NOMO-1 (cell line): ENCODE measurements around the gene C1orf141.
A peak's percentile ranks its signal among the peaks of the same experiment; 100 is the strongest.
"Not testable (repeated sequence)": the region's sequence is repeated elsewhere in the genome, so short reads cannot be mapped to it uniquely, and the experiment has no call there.

Experiments used
- DNase-seq, 2 experiments: peaks; one replicate each; lab custom pipeline; 2025; ENCODE audit not compliant: unreplicated experiment in 2 of 2; lab: John Stamatoyannopoulos, UW

Gene C1orf141

GRCh38 chr1:67134695-67135094, at the start of gene C1orf141:
Gene C1orf141, minus strand, starts transcription at chr1:67134970. Its CDS starts 7,730 bp downstream, at chr1:67127240.
- no peak for DNase-seq

- DNase-seq, result no peak
Measured at GRCh38 chr1:67175530-67176087, 40.8 kb upstream of the C1orf141 start.

GRCh38 chr1:67174716-67175284, 40.0 kb upstream of the C1orf141 start:
- no peak for DNase-seq

- no peak for DNase-seq
Measured at GRCh38 chr1:67173988-67174387, 39.2 kb upstream of the C1orf141 start.

- DNase-seq, result no peak
Measured at GRCh38 chr1:67171978-67172377, 37.2 kb upstream of the C1orf141 start.

- no peak for DNase-seq
Measured at GRCh38 chr1:67171574-67171955, 36.8 kb upstream of the C1orf141 start.

GRCh38 chr1:67170751-67171573, 36.2 kb upstream of the C1orf141 start:
- no peak for DNase-seq

- DNase-seq, result no peak
Measured at GRCh38 chr1:67169932-67170331, 35.2 kb upstream of the C1orf141 start.

- no peak for DNase-seq
Measured at GRCh38 chr1:67169496-67169895, 34.7 kb upstream of the C1orf141 start.

GRCh38 chr1:67166196-67166595, 31.4 kb upstream of the C1orf141 start, which contains the start of gene IL23R:
Gene IL23R, plus strand, starts transcription at chr1:67166454. Its CDS starts 1,667 bp downstream, at chr1:67168121.
- DNase-seq, result no peak

- DNase-seq, result no peak
Measured at GRCh38 chr1:67165468-67166041, 30.8 kb upstream of the C1orf141 start.

GRCh38 chr1:67162954-67163353, 28.2 kb upstream of the C1orf141 start:
- no peak for DNase-seq

GRCh38 chr1:67159233-67159632, 24.5 kb upstream of the C1orf141 start:
- no peak for DNase-seq

GRCh38 chr1:67158401-67158800, 23.6 kb upstream of the C1orf141 start:
- no peak for DNase-seq

GRCh38 chr1:67150931-67151330, 16.2 kb upstream of the C1orf141 start:
- no peak for DNase-seq

GRCh38 chr1:67149179-67149770, 14.5 kb upstream of the C1orf141 start:
- DNase-seq, result peak; percentile 51 to 62

GRCh38 chr1:67148516-67149178, 13.9 kb upstream of the C1orf141 start:
- no peak for DNase-seq

- DNase-seq, result not testable (repeated sequence)
Measured at GRCh38 chr1:67147973-67148372, 13.2 kb upstream of the C1orf141 start.

GRCh38 chr1:67146539-67146938, 11.8 kb upstream of the C1orf141 start:
- no peak for DNase-seq

GRCh38 chr1:67146101-67146500, 11.3 kb upstream of the C1orf141 start:
- DNase-seq, result no peak

GRCh38 chr1:67144696-67145095, 9.9 kb upstream of the C1orf141 start:
- no peak for DNase-seq
